ENCODE results near the gene C1QTNF9. TPM values are rescaled to one million over a fixed set of nuclear protein-coding genes. Genes with fewer than 3 reads are reported as not detected.

Gene C1QTNF9
- total and polyA plus RNA-seq, 2 of the 4 experiments (the other 2 are of a cell fraction): 0.18 to 0.21 TPM

- WGBS, 2 experiments (ENCODE audit: extremely low coverage in 2 of 2, insufficient read length in 1 of 2): no CpG with 5 or more reads among the region's 5 CpGs
These were observed 14.3 kb downstream of the C1QTNF9 start for GRCh38 chr13:24323739-24324075.

More at GRCh38 chr13:24323739-24324075, 14.3 kb downstream of the C1QTNF9 start:
- H3K23ac ChIP-seq (ENCODE audit: low read depth, low read length): no peak overlapping the region
- no peak overlapping the region for H2BK20ac ChIP-seq (ENCODE audit: low read depth, low read length)
- no peaks in the 10 kb centered on the region for H4K20me1 ChIP-seq (ENCODE audit: insufficient read depth, low read length)
- H2AFZ ChIP-seq (replicated peaks; ENCODE audit: low read length, poor library complexity): no peak overlapping the region
- H3K14ac ChIP-seq (replicated peaks; ENCODE audit: low read depth, low read length): no peak overlapping the region
- ATAC-seq (ENCODE audit: low read depth) (no peak), DNase-seq (no peak)
- no peak overlapping the region for H4K91ac ChIP-seq (ENCODE audit: insufficient read depth, low read depth, low read length)
- H3K9me1 ChIP-seq (ENCODE audit: insufficient read depth, low read length): no peaks in the 10 kb centered on the region
- no peak overlapping the region for H2AK5ac ChIP-seq (ENCODE audit: low read depth, low read length)
- H3K4ac ChIP-seq (ENCODE audit: low read depth, low read length): no peak overlapping the region
- H3K27me3 ChIP-seq (ENCODE audit: control insufficient read depth, insufficient read depth, low read length): peaks cover 5% of the 10 kb centered on the region
- no peak overlapping the region for H2BK120ac ChIP-seq (ENCODE audit: low read depth, low read length)
- no peak overlapping the region for H2BK15ac ChIP-seq (ENCODE audit: low read depth, low read length)
- no peaks in the 10 kb centered on the region for H3K36me3 ChIP-seq (ENCODE audit: control insufficient read depth, insufficient read depth, low read length)
- no peak overlapping the region for H2AK9ac ChIP-seq (replicated peaks; ENCODE audit: low read depth, low read length, poor library complexity)
- no peak overlapping the region for H3K4me3 ChIP-seq (ENCODE audit: insufficient read depth, low read depth, low read length)
- H4K5ac ChIP-seq (ENCODE audit: low read depth, low read length): no peak overlapping the region
- BruUV-seq (replicated peaks): no TSS peak
- no peak overlapping the region for H3K18ac ChIP-seq (ENCODE audit: low read depth, low read length)
- H3K56ac ChIP-seq (ENCODE audit: extremely low read depth, insufficient read depth, low read length): no peak overlapping the region
- CTCF ChIA-PET: no interaction called here
- no peak for TF ChIP-seq FOS (IDR thresholded peaks at IDR 0.05; ENCODE audit: low read depth, low read length)
- no peak for TF ChIP-seq MAZ (IDR thresholded peaks at IDR 0.05; ENCODE audit: borderline replicate concordance, low read depth, low read length)
- TF ChIP-seq RAD21 (IDR thresholded peaks at IDR 0.05; ENCODE audit: low read length): no peak
- no peak for TF ChIP-seq BHLHE40 (IDR thresholded peaks at IDR 0.05; ENCODE audit: low read depth, low read length)
- no peak for TF ChIP-seq SMC3 (IDR thresholded peaks at IDR 0.05; ENCODE audit: low read depth, low read length)
- no peak for TF ChIP-seq CHD1 (IDR thresholded peaks at IDR 0.05; ENCODE audit: low read depth, low read length)
- no peak for TF ChIP-seq MXI1 (IDR thresholded peaks at IDR 0.05; ENCODE audit: borderline replicate concordance, low read depth, low read length)
- no peak for TF ChIP-seq RCOR1 (IDR thresholded peaks at IDR 0.05; ENCODE audit: insufficient replicate concordance, low read length)
- no peak for TF ChIP-seq RFX5 (IDR thresholded peaks at IDR 0.05; ENCODE audit: low read depth, low read length)
- no peak for TF ChIP-seq POLR2A (IDR thresholded peaks at IDR 0.05; ENCODE audit: low read depth, low read length)
- TF ChIP-seq ELK1 (IDR thresholded peaks at IDR 0.05; ENCODE audit: borderline replicate concordance, low read depth, low read length): no peak
- no peak for TF ChIP-seq CEBPB (IDR thresholded peaks at IDR 0.05; ENCODE audit: low read depth, low read length)
- TF ChIP-seq CTCF (conservative IDR thresholded peaks at IDR 0.05; ENCODE audit: low read depth, low read length): no peak
- TF ChIP-seq NFE2L2 (IDR thresholded peaks at IDR 0.05; ENCODE audit: low read depth, low read length): no peak
- no peak for TF ChIP-seq USF2 (IDR thresholded peaks at IDR 0.05; ENCODE audit: low read depth, low read length)
- TF ChIP-seq MAFK (IDR thresholded peaks at IDR 0.05; ENCODE audit: low read depth, low read length): no peak
- H3K27ac ChIP-seq (ENCODE audit: insufficient read depth, low read length): no peak overlapping the region
- H3K79me1 ChIP-seq (ENCODE audit: low read depth in 1 of 2, low read length in 2 of 2): no peaks in the 10 kb centered on the region
- dilution Hi-C loops (cut with HindIII; ENCODE audit: low sequenced_read_pairs, unreplicated experiment): no loop called here
- H4K8ac ChIP-seq (ENCODE audit: low read depth in 2 of 2, low read length in 2 of 2): no peak overlapping the region
- H3K9ac ChIP-seq (ENCODE audit: low read depth, low read length): no peak overlapping the region
- POLR2A ChIA-PET (ENCODE audit: unreplicated experiment): no interaction called here
- intact Hi-C loops (cut with micrococcal nuclease): no loop called here
- no peaks in the 10 kb centered on the region for H3K4me1 ChIP-seq (ENCODE audit: control insufficient read depth, insufficient read depth, low read length)
- H2BK5ac ChIP-seq (ENCODE audit: low read depth, low read length, poor library complexity, severe bottlenecking): no peak overlapping the region
- no peaks in the 10 kb centered on the region for H3K9me3 ChIP-seq (ENCODE audit: control insufficient read depth, insufficient read depth, low read length)
- in situ Hi-C loops (cut with MboI; ENCODE audit: low sequenced_read_pairs): no loop called here
- no peak overlapping the region for H3K4me2 ChIP-seq (ENCODE audit: low read depth, low read length)

Measured in IMR-90 (cell line).